ENCODE results near the gene TNFRSF21.

GRCh38 chr6:47206626-47207025, 103.1 kb downstream of the TNFRSF21 start:
- TF ChIP-seq CTCF (IDR thresholded peaks at IDR 0.05; ENCODE audit: borderline replicate concordance, extremely low read depth, low read length, poor library complexity, severe bottlenecking) (no peak), EZH2 (IDR thresholded peaks at IDR 0.05; ENCODE audit: borderline replicate concordance, low read depth, low read length, severe bottlenecking) (no peak)

Measured in DND-41 (cell line).